ENCODE measurements around the gene AMMECR1. TPM values are rescaled to one million over a fixed set of nuclear protein-coding genes. Genes with fewer than 3 reads are reported as not detected.

AMMECR1 gene
- total and polyA plus RNA-seq, 2 experiments from 2014 or later, result 16.9 to 32.5 TPM

GRCh38 chrX:110145311-110145710 is 172.6 kb downstream of the AMMECR1 start (continued):
- no peak for TF ChIP-seq ZNF462 (CRISPR knock-in tag; IDR thresholded peaks at IDR 0.05)
- no peak for TF ChIP-seq EZH2 (IDR thresholded peaks at IDR 0.05; ENCODE audit: low read depth, unreplicated experiment)
- TF ChIP-seq ZNF331 (CRISPR knock-in tag; IDR thresholded peaks at IDR 0.05; ENCODE audit: low read depth), result no peak
- no peak for TF ChIP-seq ETS1 (IDR thresholded peaks at IDR 0.05)
- TF ChIP-seq STAT1 (IDR thresholded peaks at IDR 0.05; ENCODE audit: unreplicated experiment), result no peak
- TF ChIP-seq EZH2phosphoT487 (IDR thresholded peaks at IDR 0.05; ENCODE audit: unreplicated experiment), result no peak
- no peak for TF ChIP-seq CTCF (conservative IDR thresholded peaks at IDR 0.05; ENCODE audit: low read depth in 2 of 2)
- TF ChIP-seq REST (IDR thresholded peaks at IDR 0.05; ENCODE audit: unreplicated experiment), result no peak
- no peak for TF ChIP-seq POLR2AphosphoS5 (IDR thresholded peaks at IDR 0.05; ENCODE audit: low read depth)
- no peak for TF ChIP-seq ZNF114 (CRISPR knock-in tag; IDR thresholded peaks at IDR 0.05)
- no peak for TF ChIP-seq NANOG (IDR thresholded peaks at IDR 0.05; ENCODE audit: borderline replicate concordance)

Measured in GM23338 (cell line).